ENCODE measurements around the gene PRR19.

The PRR19 gene

GRCh38 chr19:42313096-42313839 lies 11.3 kb downstream of the PRR19 start, which contains the start of gene TMEM145:
Gene TMEM145 (plus strand): TSS chr19:42313309. CDS start chr19:42313377, 68 bp downstream.
- H3K9me3 Mint-ChIP-seq: no peaks in the 10 kb centered on the region
- H3K4me3 Mint-ChIP-seq: peak within 1 kb of the TSS; percentile 70
- no peak within 1 kb of the TSS for H3K27ac Mint-ChIP-seq
- no peaks in the 10 kb centered on the region for H3K36me3 Mint-ChIP-seq (ENCODE audit: low read depth)
- peaks cover 18% of the 10 kb centered on the region for H3K4me1 Mint-ChIP-seq (ENCODE audit: low read depth)
- H3K27me3 Mint-ChIP-seq (ENCODE audit: low read depth): peaks cover 44% of the 10 kb centered on the region
- peak; percentile 51 for DNase-seq (ENCODE audit: low spot score)

GRCh38 chr19:42313840-42314755 lies 12.2 kb downstream of the PRR19 start:
- peaks cover 44% of the 10 kb centered on the region for H3K27me3 Mint-ChIP-seq (ENCODE audit: low read depth)
- peaks cover 18% of the 10 kb centered on the region for H3K4me1 Mint-ChIP-seq (ENCODE audit: low read depth)
- no peaks in the 10 kb centered on the region for H3K9me3 Mint-ChIP-seq
- DNase-seq (ENCODE audit: low spot score): no peak
- H3K27ac Mint-ChIP-seq: no peak overlapping the region
- no peaks in the 10 kb centered on the region for H3K36me3 Mint-ChIP-seq (ENCODE audit: low read depth)
- H3K4me3 Mint-ChIP-seq: peak overlapping the region; percentile 42

DNA sequence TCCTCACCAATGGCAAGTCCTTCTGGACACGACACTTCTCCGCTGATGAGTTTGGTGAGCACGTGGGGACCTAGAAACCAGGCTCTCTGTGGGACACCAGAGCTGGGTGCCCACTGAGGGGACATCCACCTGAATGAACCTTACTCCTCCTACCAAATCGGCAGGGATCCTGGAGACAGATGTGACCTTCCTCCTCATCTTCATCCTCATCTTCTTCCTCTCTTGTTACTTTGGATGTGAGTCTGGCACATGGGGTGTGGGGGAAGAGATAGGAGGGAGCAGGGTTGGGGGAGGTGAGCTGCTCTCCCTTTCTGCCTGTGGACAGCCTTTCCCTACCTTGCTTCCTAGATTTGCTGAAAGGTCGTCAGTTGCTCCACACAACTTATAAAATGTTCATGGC lies 13.1 kb downstream of the PRR19 start:
- Mint-ChIP-seq H3K27ac (no peak overlapping the region), H3K4me3 (no peak overlapping the region), H3K27me3 (ENCODE audit: low read depth) (peaks cover 45% of the 10 kb centered on the region), H3K36me3 (ENCODE audit: low read depth) (no peaks in the 10 kb centered on the region), H3K9me3 (no peaks in the 10 kb centered on the region), H3K4me1 (ENCODE audit: low read depth) (peaks cover 18% of the 10 kb centered on the region)
- DNase-seq (ENCODE audit: low spot score): no peak

DNA sequence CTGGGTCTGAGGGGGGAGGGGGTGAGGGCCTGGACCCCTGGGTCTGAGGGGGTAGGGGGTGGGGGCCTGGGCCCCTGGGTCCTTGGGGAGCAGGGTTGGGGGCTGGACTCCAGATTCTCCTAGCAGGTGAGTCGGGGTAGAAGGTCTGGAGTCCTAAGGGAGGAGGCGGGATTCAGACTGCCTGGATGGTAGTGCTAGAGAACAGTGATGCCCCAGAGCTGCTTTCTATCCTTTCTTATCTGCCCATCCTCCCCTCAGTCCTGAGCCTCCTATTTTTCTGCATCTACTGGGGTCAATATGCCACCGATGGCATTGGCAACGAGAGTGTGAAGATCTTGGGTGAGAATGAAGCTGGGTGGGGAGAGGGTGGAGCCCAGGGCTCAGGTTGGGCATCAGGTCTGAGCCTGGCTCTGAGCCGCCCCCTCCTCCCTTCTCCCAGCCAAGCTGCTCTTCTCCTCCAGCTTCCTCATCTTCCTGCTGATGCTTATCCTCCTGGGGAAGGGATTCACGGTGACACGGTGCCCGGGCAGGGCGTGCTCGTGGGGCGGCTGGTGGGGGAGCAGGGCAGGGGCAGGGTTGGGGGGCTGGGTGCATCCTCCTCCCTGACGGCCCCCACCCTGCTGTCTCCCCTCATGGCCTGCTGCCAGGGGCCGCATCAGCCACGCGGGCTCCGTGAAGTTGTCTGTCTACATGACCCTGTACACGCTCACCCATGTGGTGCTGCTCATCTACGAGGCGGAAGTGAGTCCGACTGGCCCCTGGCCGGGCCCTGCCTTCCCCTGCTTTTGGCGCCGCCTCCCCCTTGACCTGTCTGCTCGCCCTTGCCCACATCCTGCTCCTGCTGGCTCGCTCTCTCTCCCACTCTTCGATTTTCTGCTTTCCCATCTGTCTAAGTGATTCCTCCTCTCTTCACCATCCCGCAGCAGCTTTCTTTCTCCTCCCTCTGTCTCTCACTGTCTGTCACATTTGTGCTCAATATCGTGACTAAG lies 14.6 kb downstream of the PRR19 start:
- Mint-ChIP-seq H3K27me3 (ENCODE audit: low read depth) (peaks cover 37% of the 10 kb centered on the region), H3K9me3 (no peaks in the 10 kb centered on the region), H3K4me1 (ENCODE audit: low read depth) (peaks cover 18% of the 10 kb centered on the region), H3K4me3 (peak overlapping the region; percentile 32), H3K36me3 (ENCODE audit: low read depth) (no peaks in the 10 kb centered on the region), H3K27ac (peak overlapping the region; percentile 24)
- DNase-seq (ENCODE audit: low spot score): no peak

DNA sequence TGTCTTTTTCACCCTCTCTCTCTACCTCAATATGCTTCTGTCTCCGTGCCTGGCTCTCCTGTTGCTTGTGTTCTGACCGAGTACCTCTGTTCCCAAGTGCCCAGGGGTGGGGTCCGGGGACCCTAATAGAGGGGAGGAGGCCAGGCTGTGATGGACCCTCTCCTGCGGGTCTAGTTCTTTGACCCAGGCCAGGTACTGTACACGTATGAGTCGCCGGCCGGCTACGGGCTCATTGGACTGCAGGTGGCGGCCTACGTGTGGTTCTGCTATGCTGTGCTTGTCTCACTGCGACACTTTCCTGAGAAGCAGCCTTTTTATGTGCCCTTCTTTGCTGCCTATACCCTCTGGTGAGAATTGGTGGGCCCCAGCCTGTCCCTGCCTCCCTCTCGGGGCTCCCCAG lies 15.6 kb downstream of the PRR19 start:
- no peaks in the 10 kb centered on the region for H3K9me3 Mint-ChIP-seq
- H3K27me3 Mint-ChIP-seq (ENCODE audit: low read depth): peaks cover 37% of the 10 kb centered on the region
- no peak overlapping the region for H3K27ac Mint-ChIP-seq
- DNase-seq (ENCODE audit: low spot score): no peak
- no peaks in the 10 kb centered on the region for H3K36me3 Mint-ChIP-seq (ENCODE audit: low read depth)
- H3K4me3 Mint-ChIP-seq: no peak overlapping the region
- H3K4me1 Mint-ChIP-seq (ENCODE audit: low read depth): peaks cover 14% of the 10 kb centered on the region

- no peak overlapping the region for H3K27ac Mint-ChIP-seq
- H3K9me3 Mint-ChIP-seq: no peaks in the 10 kb centered on the region
- H3K36me3 Mint-ChIP-seq (ENCODE audit: low read depth): no peaks in the 10 kb centered on the region
- no peak for DNase-seq (ENCODE audit: low spot score)
- H3K4me1 Mint-ChIP-seq (ENCODE audit: low read depth): peaks cover 14% of the 10 kb centered on the region
- H3K27me3 Mint-ChIP-seq (ENCODE audit: low read depth): peaks cover 28% of the 10 kb centered on the region
- H3K4me3 Mint-ChIP-seq: no peak overlapping the region
Observed at GRCh38 chr19:42322305-42322704, 20.4 kb downstream of the PRR19 start.

DNA sequence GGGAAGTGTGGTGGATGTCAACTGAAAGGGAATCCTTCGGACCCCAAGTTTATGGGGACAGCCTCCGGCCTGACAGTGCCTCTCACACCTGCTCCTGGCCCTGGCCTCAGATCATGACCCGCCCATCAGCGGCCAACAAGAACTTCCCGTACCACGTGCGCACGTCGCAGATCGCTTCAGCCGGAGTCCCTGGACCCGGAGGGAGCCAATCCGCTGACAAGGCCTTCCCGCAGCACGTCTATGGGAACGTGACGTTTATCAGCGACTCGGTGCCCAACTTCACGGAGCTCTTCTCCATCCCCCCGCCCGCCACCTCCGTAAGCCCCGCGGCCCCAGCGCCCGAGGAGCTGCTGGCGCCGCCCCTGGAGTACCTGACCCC lies 21.5 kb downstream of the PRR19 start:
- Mint-ChIP-seq H3K4me1 (ENCODE audit: low read depth) (peaks cover 14% of the 10 kb centered on the region), H3K27me3 (ENCODE audit: low read depth) (peaks cover 28% of the 10 kb centered on the region), H3K36me3 (ENCODE audit: low read depth) (no peaks in the 10 kb centered on the region), H3K27ac (no peak overlapping the region), H3K9me3 (no peaks in the 10 kb centered on the region), H3K4me3 (peak overlapping the region; percentile 24)
- no peak for DNase-seq (ENCODE audit: low spot score)

GRCh38 chr19:42323852-42324654 lies 22.1 kb downstream of the PRR19 start:
- Mint-ChIP-seq H3K36me3 (ENCODE audit: low read depth) (no peaks in the 10 kb centered on the region), H3K4me1 (ENCODE audit: low read depth) (peaks cover 14% of the 10 kb centered on the region), H3K27ac (no peak overlapping the region), H3K27me3 (ENCODE audit: low read depth) (peaks cover 28% of the 10 kb centered on the region), H3K9me3 (no peaks in the 10 kb centered on the region), H3K4me3 (no peak overlapping the region)
- DNase-seq (ENCODE audit: low spot score): peak; percentile 19

DNA sequence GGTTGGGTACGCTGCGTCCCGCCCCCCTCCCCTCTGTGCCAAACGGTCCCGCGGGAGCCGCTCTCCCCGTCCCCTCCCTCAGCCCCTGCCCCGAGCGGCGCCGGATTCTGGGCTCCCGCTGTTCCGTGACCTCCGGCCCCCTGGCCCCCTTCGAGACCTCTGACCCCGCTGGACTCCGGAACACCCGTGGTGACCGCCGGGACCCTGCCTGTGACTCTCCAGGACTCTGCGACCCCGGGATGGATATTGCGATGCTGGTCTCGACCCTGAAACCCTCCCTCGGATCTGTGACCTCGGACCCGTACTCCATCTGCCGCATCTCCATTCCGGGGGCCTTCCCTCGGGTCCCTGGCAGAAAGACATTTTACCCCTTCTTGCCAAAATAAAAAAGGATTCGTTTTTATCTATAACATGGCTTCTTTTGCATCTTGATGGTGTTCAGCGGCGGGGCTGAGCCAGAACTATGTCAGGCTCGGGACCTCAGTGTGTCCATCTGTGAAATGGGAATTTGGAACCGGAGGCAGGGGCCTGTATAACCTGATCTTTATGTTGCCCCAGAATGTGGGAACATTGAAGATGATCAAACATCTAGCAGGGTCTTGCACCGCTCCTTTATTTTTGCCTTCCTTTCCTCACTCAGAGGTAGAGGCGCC lies 22.8 kb downstream of the PRR19 start:
- no peak for DNase-seq (ENCODE audit: low spot score)
- Mint-ChIP-seq H3K27me3 (ENCODE audit: low read depth) (peaks cover 28% of the 10 kb centered on the region), H3K36me3 (ENCODE audit: low read depth) (no peaks in the 10 kb centered on the region), H3K27ac (peak overlapping the region; percentile 52), H3K4me3 (peak overlapping the region; percentile 86), H3K4me1 (ENCODE audit: low read depth) (peaks cover 14% of the 10 kb centered on the region), H3K9me3 (no peaks in the 10 kb centered on the region)

DNA sequence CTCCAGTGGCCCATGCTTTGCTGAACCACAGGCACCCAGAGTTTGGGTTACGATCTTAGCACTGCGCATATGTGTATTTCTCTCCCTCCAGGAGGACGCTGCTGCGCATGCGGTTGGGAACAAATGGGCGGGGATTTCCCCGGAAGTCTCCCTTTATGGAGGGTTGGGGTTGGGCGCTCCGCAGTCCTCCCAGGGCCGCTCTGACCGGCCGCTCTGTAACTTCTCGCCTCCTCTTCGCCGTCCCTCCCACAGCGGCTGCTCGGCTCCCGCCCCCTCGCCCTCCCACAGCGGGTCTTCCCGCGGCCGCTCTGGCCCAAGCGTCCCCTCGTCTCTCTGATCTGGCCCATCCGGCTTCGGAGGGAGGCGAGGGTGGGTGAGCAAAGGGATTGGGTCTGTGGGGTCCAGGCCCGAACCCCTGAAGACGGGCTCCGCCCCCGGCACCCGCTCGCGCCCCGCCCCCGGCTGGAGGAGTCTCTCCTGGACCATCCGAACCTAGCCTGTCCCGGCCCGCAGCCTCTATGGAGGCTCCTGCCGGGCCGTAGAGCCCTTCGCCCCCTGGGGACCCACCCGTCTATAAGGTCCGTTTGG lies 23.5 kb downstream of the PRR19 start, which contains the start of gene MEGF8:
TSS of gene MEGF8 (plus strand) at position 328 of the 588 bp plus-strand sequence. CDS start 609 bp downstream, outside the sequence.
- Mint-ChIP-seq H3K4me3 (peak within 1 kb of the TSS; percentile 86), H3K9me3 (no peaks in the 10 kb centered on the region), H3K27me3 (ENCODE audit: low read depth) (peaks cover 24% of the 10 kb centered on the region), H3K27ac (peak within 1 kb of the TSS; percentile 52), H3K36me3 (ENCODE audit: low read depth) (no peaks in the 10 kb centered on the region), H3K4me1 (ENCODE audit: low read depth) (peaks cover 14% of the 10 kb centered on the region)
- DNase-seq (ENCODE audit: low spot score): peak; percentile 97

DNA sequence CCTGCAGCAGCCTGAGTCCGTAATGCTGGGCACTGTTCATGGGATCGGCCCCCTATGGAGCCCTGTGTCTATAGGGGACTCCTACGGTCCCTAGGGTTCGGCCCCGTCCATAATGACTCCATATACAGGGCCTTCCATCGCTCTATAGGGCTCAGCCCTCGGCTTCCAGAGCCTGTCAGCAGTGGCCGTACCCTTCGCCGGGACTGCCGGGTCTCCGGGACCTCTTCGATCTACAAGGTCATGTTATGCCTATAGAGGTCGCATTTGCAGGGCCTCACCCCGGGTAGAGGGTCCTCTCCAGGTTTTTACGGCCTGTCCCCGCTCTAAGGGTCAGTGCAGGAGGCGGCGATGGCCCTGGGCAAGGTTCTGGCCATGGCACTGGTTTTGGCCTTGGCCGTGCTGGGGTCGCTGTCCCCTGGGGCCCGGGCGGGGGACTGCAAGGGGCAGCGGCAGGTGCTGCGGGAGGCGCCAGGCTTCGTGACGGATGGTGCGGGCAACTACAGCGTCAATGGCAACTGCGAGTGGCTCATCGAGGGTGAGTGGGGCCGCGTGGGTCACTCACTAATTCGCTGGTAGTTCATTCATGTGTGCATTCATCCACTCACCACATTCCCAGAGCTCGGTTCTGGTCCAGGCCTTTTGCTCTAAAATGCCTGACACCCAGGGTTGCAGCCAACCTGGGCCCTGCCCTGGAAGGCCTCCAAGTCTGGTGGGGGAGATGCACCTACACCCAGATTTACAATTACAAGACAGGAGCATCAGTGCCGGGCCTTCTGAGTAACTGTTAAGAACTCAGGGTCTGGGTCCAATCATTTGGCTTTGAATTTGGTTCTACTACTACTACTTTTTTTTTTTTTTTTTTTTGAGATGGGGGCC lies 24.2 kb downstream of the PRR19 start:
- Mint-ChIP-seq H3K27me3 (ENCODE audit: low read depth) (peaks cover 24% of the 10 kb centered on the region), H3K4me3 (peak overlapping the region; percentile 86), H3K36me3 (ENCODE audit: low read depth) (no peaks in the 10 kb centered on the region), H3K27ac (peak overlapping the region; percentile 52), H3K4me1 (ENCODE audit: low read depth) (peaks cover 14% of the 10 kb centered on the region), H3K9me3 (no peaks in the 10 kb centered on the region)
- DNase-seq (ENCODE audit: low spot score): no peak
